ENCODE results near the gene RNF130.

DNA sequence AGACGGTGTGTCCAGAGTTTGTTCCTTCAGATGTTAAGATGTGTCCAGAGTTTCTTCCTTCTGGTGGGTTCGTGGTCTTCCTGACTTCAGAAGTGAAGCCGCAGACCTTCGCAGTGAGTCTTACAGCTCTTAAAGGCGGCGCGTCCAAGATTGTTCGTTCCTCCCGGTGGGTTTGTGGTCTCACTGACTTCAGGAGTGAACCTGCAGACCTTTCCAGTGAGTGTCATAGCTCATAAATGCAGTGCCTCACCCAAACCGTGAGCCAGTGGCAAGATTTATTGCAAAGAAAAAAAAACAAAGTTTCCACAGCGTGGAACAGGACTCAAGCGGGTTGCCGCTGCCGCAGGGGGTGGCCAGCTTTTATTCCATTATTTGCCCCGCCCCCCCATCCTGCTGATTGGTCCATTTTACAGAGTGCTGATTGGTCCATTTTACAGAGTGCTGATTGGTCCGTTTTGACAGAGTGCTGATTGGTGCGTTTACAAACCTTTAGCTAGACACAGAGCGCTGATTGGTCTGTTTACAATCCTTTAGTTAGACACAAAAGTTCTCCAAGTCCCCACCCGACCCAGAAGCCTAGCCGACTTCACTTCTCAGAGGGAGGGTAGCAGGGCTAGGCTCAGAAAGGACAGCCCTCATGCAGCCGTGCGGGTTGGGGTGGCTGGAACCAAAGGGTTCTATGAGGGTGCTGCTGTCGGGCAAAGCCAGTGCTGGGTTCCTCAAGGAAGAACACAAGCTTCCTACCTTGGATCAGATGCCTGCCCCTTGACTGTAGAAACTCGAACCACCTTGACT, 9.1 kb upstream of the RNF130 start:
- TF ChIP-seq, protein P1, sequence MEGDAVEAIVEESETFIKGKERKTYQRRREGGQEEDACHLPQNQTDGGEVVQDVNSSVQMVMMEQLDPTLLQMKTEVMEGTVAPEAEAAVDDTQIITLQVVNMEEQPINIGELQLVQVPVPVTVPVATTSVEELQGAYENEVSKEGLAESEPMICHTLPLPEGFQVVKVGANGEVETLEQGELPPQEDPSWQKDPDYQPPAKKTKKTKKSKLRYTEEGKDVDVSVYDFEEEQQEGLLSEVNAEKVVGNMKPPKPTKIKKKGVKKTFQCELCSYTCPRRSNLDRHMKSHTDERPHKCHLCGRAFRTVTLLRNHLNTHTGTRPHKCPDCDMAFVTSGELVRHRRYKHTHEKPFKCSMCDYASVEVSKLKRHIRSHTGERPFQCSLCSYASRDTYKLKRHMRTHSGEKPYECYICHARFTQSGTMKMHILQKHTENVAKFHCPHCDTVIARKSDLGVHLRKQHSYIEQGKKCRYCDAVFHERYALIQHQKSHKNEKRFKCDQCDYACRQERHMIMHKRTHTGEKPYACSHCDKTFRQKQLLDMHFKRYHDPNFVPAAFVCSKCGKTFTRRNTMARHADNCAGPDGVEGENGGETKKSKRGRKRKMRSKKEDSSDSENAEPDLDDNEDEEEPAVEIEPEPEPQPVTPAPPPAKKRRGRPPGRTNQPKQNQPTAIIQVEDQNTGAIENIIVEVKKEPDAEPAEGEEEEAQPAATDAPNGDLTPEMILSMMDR (IDR thresholded peaks at IDR 0.05; ENCODE audit: poor library complexity, severe bottlenecking): no peak
- TF ChIP-seq POLR2AphosphoS5 (IDR thresholded peaks at IDR 0.05): no peak

Data from neural cell (in vitro differentiated cells).